K562 (cell line): ENCODE measurements around the gene KRT35. TPM values are rescaled to one million over a fixed set of nuclear protein-coding genes. Genes with fewer than 3 reads are reported as not detected.

ENCODE experiments used
- ATAC-seq: fragments of 200-7000 bp; cut with Tn5 transposase; 3 replicates; pipeline ENCODE4 v1.9.1; 2020; ENCODE audit warnings: moderate library complexity
- BruUV-seq: library from RNA; stranded (reverse); fragments of 400-500 nt; replicated peaks from 2 replicates; lab custom pipeline; 2021; lab: Mats Ljungman, UMichigan
- CTCF ChIA-PET: fragments of 300-600 bp; formaldehyde crosslinking; extraction: SDS; loops from one replicate; lab custom pipeline; 2021; ENCODE audit warnings: low intra/inter-chr PET ratio; lab: Yijun Ruan, JAX
- POLR2A ChIA-PET: fragments of 300-600, 350-650 bp; sonication (Branson Sonifier 250); formaldehyde crosslinking; extraction: SDS; loops from one replicate; lab custom pipeline; 2021; ENCODE audit warnings: antibody characterized with exemption, inconsistent platforms; lab: Yijun Ruan, JAX
- DNase-seq, 4 experiments: peaks; one replicate each; pipeline versions ENCODE4 v3.0.0 to v3.0.0-alpha.2; 2011 to 2018; ENCODE audit warnings: low spot score in 3 of 4, mixed read lengths in 3 of 4; ENCODE audit errors: extremely low read depth in 1 of 4
- FAIRE-seq: peaks from 2 replicates; lab custom pipeline; 2011; peaks lifted over from hg19 to GRCh38; lab: Jason Lieb, UNC
- H2AFZ ChIP-seq: 2 replicates; pipeline ENCODE4 v1.6.0; 2011; ENCODE audit warnings: low read depth, low read length, control low read depth, inconsistent platforms
- H3K27ac ChIP-seq: fragments of 200-600 bp; 3 replicates; pipeline ENCODE4 v1.8.0; 2011; ENCODE audit warnings: low read depth, mild to moderate bottlenecking, control low read depth, inconsistent platforms, low read length, moderate library complexity, mixed read lengths; ENCODE audit errors: extremely low read depth
- H3K27me3 ChIP-seq, 2 experiments: fragments of 300-600 bp in 1 of 2; 2 replicates in 1 of 2; 3 replicates in 1 of 2; pipeline versions ENCODE4 v1.6.0 to v1.8.0; 2011; ENCODE audit warnings: inconsistent platforms in 2 of 2, low read length in 2 of 2, mild to moderate bottlenecking in 1 of 2, mixed read lengths in 1 of 2, moderate library complexity in 1 of 2; ENCODE audit not compliant: control insufficient read depth in 2 of 2, insufficient read depth in 2 of 2
- H3K36me3 ChIP-seq: fragments of 300-600 bp; 3 replicates; pipeline ENCODE4 v1.8.0; 2011; ENCODE audit warnings: mild to moderate bottlenecking, low read length, inconsistent platforms; ENCODE audit not compliant: control insufficient read depth, insufficient read depth
- H3K4me1 ChIP-seq, 2 experiments: fragments of 200-600 bp in 1 of 2; replicated peaks in 1 of 2; 2 replicates in 1 of 2; 3 replicates in 1 of 2; pipeline versions ENCODE4 v1.5.1 to v1.8.0; 2011; ENCODE audit warnings: inconsistent platforms in 2 of 2, low read length in 2 of 2, mild to moderate bottlenecking in 1 of 2, mixed read lengths in 1 of 2, moderate library complexity in 1 of 2; ENCODE audit not compliant: control insufficient read depth in 2 of 2, insufficient read depth in 2 of 2
- H3K4me2 ChIP-seq: 2 replicates; pipeline ENCODE4 v1.6.1; 2011; ENCODE audit warnings: low read length, control low read depth, inconsistent platforms, mixed read lengths; ENCODE audit not compliant: insufficient read depth
- H3K4me3 ChIP-seq: fragments of 200-600 bp; sonication (generic), shearing (Covaris generic); 2 replicates; pipeline ENCODE4 v1.5.1; 2016; ENCODE audit warnings: control low read depth, inconsistent platforms
- H3K79me2 ChIP-seq: fragments of 200-600 bp; 3 replicates; pipeline ENCODE4 v1.8.0; 2011; ENCODE audit warnings: low read length, inconsistent platforms; ENCODE audit not compliant: control insufficient read depth, insufficient read depth
- H3K9ac ChIP-seq, 2 experiments: 2 replicates each; pipeline versions ENCODE4 v1.6.0 to v1.6.1; 2011; ENCODE audit warnings: low read depth in 2 of 2, low read length in 2 of 2, control low read depth in 1 of 2, inconsistent platforms in 1 of 2, mild to moderate bottlenecking in 1 of 2, mixed read lengths in 1 of 2; ENCODE audit not compliant: insufficient read depth in 1 of 2
- H3K9me1 ChIP-seq: one replicate; pipeline ENCODE4 v1.6.0; 2011; ENCODE audit warnings: inconsistent platforms, mild to moderate bottlenecking, low read length, moderate library complexity; ENCODE audit not compliant: control insufficient read depth, insufficient read depth
- H3K9me3 ChIP-seq: replicated peaks from 2 replicates; pipeline ENCODE4 v1.5.1; 2011; ENCODE audit warnings: low read depth, low read length, inconsistent platforms; ENCODE audit not compliant: control insufficient read depth, insufficient read depth
- H4K20me1 ChIP-seq: replicated peaks from 2 replicates; pipeline ENCODE4 v1.6.1; 2011; ENCODE audit warnings: low read length, inconsistent platforms, mixed read lengths; ENCODE audit not compliant: control insufficient read depth, insufficient read depth
- BACH1 ChIP-seq: fragments of 200-800 bp; sonication (Bioruptor generic); IDR thresholded peaks from 2 replicates; pipeline ENCODE4 v1.6.1; 2016; ENCODE audit warnings: missing genetic modification characterization, missing compliant biosample characterization
- CCNT2 ChIP-seq: IDR thresholded peaks from 2 replicates; pipeline ENCODE4 v1.6.1; 2011; ENCODE audit warnings: borderline replicate concordance, low read depth, mild to moderate bottlenecking, moderate library complexity, mixed read lengths, low read length; ENCODE audit not compliant: insufficient read length; ENCODE audit errors: extremely low read depth
- CHD4 ChIP-seq: fragments of 200-600 bp; sonication (generic); IDR thresholded peaks from 3 replicates; pipeline ENCODE4 v1.6.1; 2012; ENCODE audit warnings: low read depth, mild to moderate bottlenecking, mixed read lengths, low read length, inconsistent platforms; ENCODE audit not compliant: insufficient read depth, insufficient replicate concordance, poor library complexity, severe bottlenecking
- EP400 ChIP-seq: fragments of 450-650 bp; IDR thresholded peaks from 2 replicates; pipeline ENCODE4 v1.6.1; 2017; ENCODE audit warnings: antibody characterized with exemption, mild to moderate bottlenecking, moderate library complexity
- HDAC3 ChIP-seq: fragments of 450-650 bp; IDR thresholded peaks from 2 replicates; pipeline ENCODE4 v1.6.1; 2018; ENCODE audit warnings: borderline replicate concordance, mild to moderate bottlenecking, moderate library complexity; ENCODE audit not compliant: partially characterized antibody
- HOXB6 ChIP-seq: fragments of 250-450 bp; sonication (Bioruptor Pico); IDR thresholded peaks from 2 replicates; pipeline ENCODE4 v1.5.1; 2022; ENCODE audit warnings: mild to moderate bottlenecking, borderline replicate concordance
- NFYB ChIP-seq: IDR thresholded peaks from 2 replicates; pipeline ENCODE4 v1.6.1; 2011; ENCODE audit warnings: mild to moderate bottlenecking, moderate library complexity; ENCODE audit not compliant: insufficient read length; ENCODE audit errors: extremely low read depth
- NR2C2 ChIP-seq, 2 experiments: fragments of 200-800 bp in 1 of 2; sonication (Bioruptor generic) in 1 of 2; sonication (generic) in 1 of 2; formaldehyde crosslinking in 1 of 2; IDR thresholded peaks; 2 replicates each; pipeline versions ENCODE4 v1.6.1 to v1.8.0; 2016 to 2022; ENCODE audit warnings: mild to moderate bottlenecking in 1 of 2, missing compliant biosample characterization in 1 of 2, missing genetic modification characterization in 1 of 2, missing genetic modification reagents in 1 of 2
- SMARCC2 ChIP-seq: fragments of 450-650 bp; IDR thresholded peaks from 2 replicates; pipeline ENCODE4 v1.6.1; 2017; ENCODE audit warnings: antibody characterized with exemption, moderate library complexity, mild to moderate bottlenecking, low read depth
- XRCC4 ChIP-seq: IDR thresholded peaks from one replicate; pipeline ENCODE4 v1.6.1; 2011; ENCODE audit not compliant: insufficient read depth, insufficient read length; ENCODE audit errors: extremely low read depth
- ZNF165 ChIP-seq: fragments of 250-450 bp; sonication (Bioruptor Pico); IDR thresholded peaks from 2 replicates; pipeline ENCODE4 v1.4.0; 2020; ENCODE audit warnings: borderline replicate concordance
- WGBS: fragments of 100-300 bp; shearing (Covaris generic); methylation state at CpG from one replicate; pipeline ENCODE4 v1.1.6; 2016; ENCODE audit warnings: low coverage, mixed read lengths; ENCODE audit not compliant: insufficient coverage; ENCODE audit errors: missing lambda C conversion rate; 5-methylcytosine and 5-hydroxymethylcytosine counted together
- in situ Hi-C: fragments of 300-500 bp; cut with MboI; formaldehyde crosslinking; loops from 4 replicates; pipeline ENCODE4 v1.15.0; 2018; ENCODE audit warnings: inconsistent platforms, mixed read lengths
- intact Hi-C: fragments of 100-400 bp; cut with micrococcal nuclease; formaldehyde crosslinking; loops from 2 replicates; pipeline ENCODE4 v1.14.2; 2022
- polyA plus RNA-seq, 8 experiments: library from polyadenylated mRNA; depleted of rRNA in 4 of 8; stranded (reverse) in 5 of 8; unstranded in 3 of 8; fragments of >200 nt; fragmentation: Nextera tagmentation in 2 of 8; fragmentation: Illumina TruSeq in 1 of 8; extraction: Ambion mirVana in 2 of 8; extraction: Trizol in 1 of 8; gene quantifications; 2 replicates each; pipeline versions ENCODE4 v1.2.1 to v1.2.3, GENCODE V29; 2011 to 2014; ENCODE audit warnings: inconsistent platforms in 1 of 8, missing spikeins in 1 of 8
- total RNA-seq, 7 experiments: library from RNA; depleted of rRNA in 6 of 7; stranded (reverse); fragments of >200 nt in 6 of 7; fragmentation: Illumina TruSeq in 2 of 7; extraction: Trizol in 2 of 7; gene quantifications; 2 replicates each; pipeline versions ENCODE4 v1.2.1 to v1.2.3, GENCODE V29; 2011 to 2021; ENCODE audit warnings: low replicate concordance in 1 of 7
- TF ChIP-seq, protein P1 (sequence below): fragments of 450-650 bp; IDR thresholded peaks from 2 replicates; pipeline ENCODE4 v1.6.1; 2016
- TF ChIP-seq, protein P2 (sequence below), 2 experiments: fragments of 250-450 bp in 1 of 2; fragments of 450-650 bp in 1 of 2; sonication (Bioruptor Pico) in 1 of 2; IDR thresholded peaks; 2 replicates each; pipeline versions ENCODE4 v1.6.1 to v1.8.0; 2016 to 2021; ENCODE audit warnings: mild to moderate bottlenecking in 2 of 2, moderate library complexity in 2 of 2, missing compliant biosample characterization in 1 of 2, missing genetic modification characterization in 1 of 2
- TF ChIP-seq, protein P3 (sequence below), 2 experiments: fragments of 450-650 bp in 1 of 2; sonication (generic) in 1 of 2; formaldehyde crosslinking in 1 of 2; IDR thresholded peaks in 1 of 2; conservative IDR thresholded peaks in 1 of 2; 2 replicates each; pipeline versions ENCODE4 v1.6.1 to v1.8.1; 2016 to 2023; ENCODE audit warnings: mild to moderate bottlenecking in 2 of 2, moderate library complexity in 2 of 2, inconsistent platforms in 1 of 2, missing genetic modification reagents in 1 of 2

KRT35 gene
- total and polyA plus RNA-seq, 9 of the 15 experiments (the other 6 are each of a cell fraction or from before 2014, with no cell fraction given): not detected

DNA sequence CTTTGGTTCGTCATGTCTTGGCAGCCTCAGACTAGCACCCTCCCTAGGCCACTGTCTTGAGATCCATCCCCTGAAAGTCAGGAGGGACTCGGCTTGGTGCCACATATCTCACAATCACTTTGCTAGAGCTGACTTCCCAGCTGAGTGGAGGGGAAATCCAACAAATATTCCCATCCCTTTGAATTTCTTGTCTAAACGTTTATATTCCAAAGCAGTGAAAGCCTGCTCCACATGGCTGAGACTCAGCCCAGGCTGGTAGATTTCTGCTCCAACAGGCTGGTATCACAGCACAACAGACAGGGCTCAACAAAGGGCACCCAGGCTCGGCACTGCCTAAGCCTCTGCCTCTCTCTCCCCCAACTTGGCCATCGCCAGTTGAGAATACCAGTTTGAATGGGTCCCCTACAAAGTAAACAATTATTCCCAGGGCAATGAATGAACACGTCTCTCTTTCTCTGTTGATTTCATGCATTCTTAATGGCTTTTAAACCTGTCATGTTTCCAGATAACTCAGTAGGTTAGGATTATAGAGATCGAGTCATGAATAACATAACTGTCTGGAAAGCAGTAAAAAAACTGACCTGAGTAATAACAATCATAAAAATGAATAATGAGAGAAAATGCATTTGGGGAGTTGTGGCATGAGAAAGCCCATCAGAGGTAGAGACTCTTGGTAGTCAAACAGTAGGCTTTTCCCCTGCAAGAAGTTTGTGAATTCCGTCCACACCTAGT lies 23.5 kb upstream of the KRT35 start:
- CTCF ChIA-PET: no interaction called here
- 50% methylated on average over 8 of the region's 8 CpGs for WGBS
- Histone ChIP-seq H3K9me3 (no peaks in the 10 kb centered on the region), H3K9me1 (no peaks in the 10 kb centered on the region), H3K36me3 (no peaks in the 10 kb centered on the region; the same call in 2 of the 3 replicates), H3K4me1 (peaks cover 38 to 50% of the 10 kb centered on the region in 2 experiments), H3K4me2 (no peak overlapping the region), H3K27ac (no peak overlapping the region), H3K79me2 (no peaks in the 10 kb centered on the region), H3K27me3 (no peaks in the 10 kb centered on the region), H4K20me1 (no peaks in the 10 kb centered on the region), H3K9ac (no peak overlapping the region; a peak in 1 of 4 replicates), H2AFZ (no peak overlapping the region), H3K4me3 (no peak overlapping the region)
- ATAC-seq (no peak), FAIRE-seq (no peak), DNase-seq (no peak)
- POLR2A ChIA-PET: interaction anchor here (0.8 to 1.2 kb wide), 3 partner anchors 9 to 174 kb away, joined by 3 read pairs; no protein-coding TSS in a partner anchor
- in situ Hi-C loops (no loop called here), intact Hi-C loops (no loop called here)
- no TSS peak for BruUV-seq
- no peak for TF ChIP-seq HDAC3
- TF ChIP-seq, protein P1, sequence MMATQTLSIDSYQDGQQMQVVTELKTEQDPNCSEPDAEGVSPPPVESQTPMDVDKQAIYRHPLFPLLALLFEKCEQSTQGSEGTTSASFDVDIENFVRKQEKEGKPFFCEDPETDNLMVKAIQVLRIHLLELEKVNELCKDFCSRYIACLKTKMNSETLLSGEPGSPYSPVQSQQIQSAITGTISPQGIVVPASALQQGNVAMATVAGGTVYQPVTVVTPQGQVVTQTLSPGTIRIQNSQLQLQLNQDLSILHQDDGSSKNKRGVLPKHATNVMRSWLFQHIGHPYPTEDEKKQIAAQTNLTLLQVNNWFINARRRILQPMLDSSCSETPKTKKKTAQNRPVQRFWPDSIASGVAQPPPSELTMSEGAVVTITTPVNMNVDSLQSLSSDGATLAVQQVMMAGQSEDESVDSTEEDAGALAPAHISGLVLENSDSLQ: no peak
- no peak for TF ChIP-seq BACH1 (tag)
- TF ChIP-seq XRCC4: no peak
- TF ChIP-seq HOXB6 (CRISPR knock-in tag): no peak
- TF ChIP-seq NFYB: no peak
- no peak for TF ChIP-seq EP400
- no peak for TF ChIP-seq ZNF165 (CRISPR knock-in tag)
- no peak for TF ChIP-seq NR2C2 (CRISPR knock-in tag; IDR thresholded peaks at IDR 0.05)
- TF ChIP-seq NR2C2 (tag; IDR thresholded peaks at IDR 0.05): no peak
- TF ChIP-seq SMARCC2: no peak
- TF ChIP-seq, protein P2, sequence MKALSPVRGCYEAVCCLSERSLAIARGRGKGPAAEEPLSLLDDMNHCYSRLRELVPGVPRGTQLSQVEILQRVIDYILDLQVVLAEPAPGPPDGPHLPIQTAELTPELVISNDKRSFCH (CRISPR knock-in tag; IDR thresholded peaks at IDR 0.05): no peak
- TF ChIP-seq, protein P2 (tag; IDR thresholded peaks at IDR 0.05): no peak
- no peak for TF ChIP-seq CCNT2
- TF ChIP-seq, protein P3, sequence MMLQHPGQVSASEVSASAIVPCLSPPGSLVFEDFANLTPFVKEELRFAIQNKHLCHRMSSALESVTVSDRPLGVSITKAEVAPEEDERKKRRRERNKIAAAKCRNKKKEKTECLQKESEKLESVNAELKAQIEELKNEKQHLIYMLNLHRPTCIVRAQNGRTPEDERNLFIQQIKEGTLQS (IDR thresholded peaks at IDR 0.05): no peak
- TF ChIP-seq, protein P3 (CRISPR knock-in tag; conservative IDR thresholded peaks at IDR 0.05): no peak
- TF ChIP-seq CHD4: no peak
